NB4 (cell line): ENCODE measurements around the gene IGSF9B.

ENCODE experiments used
- CTCF ChIP-seq: IDR thresholded peaks from one replicate; pipeline ENCODE4 v1.5.1; 2012; ENCODE audit warnings: low read depth, low read length
- POLR2A ChIP-seq: IDR thresholded peaks from 2 replicates; pipeline ENCODE4 v1.6.1; 2011; ENCODE audit warnings: mild to moderate bottlenecking; ENCODE audit not compliant: insufficient read length; ENCODE audit errors: extremely low read depth

GRCh38 chr11:133918608-133919260 lies 38.0 kb downstream of the IGSF9B start:
- no peak for TF ChIP-seq CTCF
- TF ChIP-seq POLR2A, result no peak
